Endodermal cell (in vitro differentiated cells): Measurements from ENCODE around the gene GAREM1. TPM values are rescaled to one million over a fixed set of nuclear protein-coding genes. Genes with fewer than 3 reads are reported as not detected.
A peak's percentile ranks its signal among the peaks of the same experiment; 100 is the strongest.
"Not testable (repeated sequence)": the region's sequence is repeated elsewhere in the genome, so short reads cannot be mapped to it uniquely, and the experiment has no call there.

Experiments
- DNase-seq: peaks from one replicate; pipeline ENCODE4 v3.0.0-alpha.2; 2017
- H3K27ac ChIP-seq: 2 replicates; pipeline ENCODE4 v1.5.1; 2013; ENCODE audit warnings: mild to moderate bottlenecking, low read depth, low read length, moderate library complexity
- H3K27me3 ChIP-seq: 2 replicates; pipeline ENCODE4 v1.6.1; 2013; ENCODE audit warnings: mild to moderate bottlenecking, low read length, moderate library complexity; ENCODE audit not compliant: insufficient read depth, control insufficient read depth, poor library complexity, severe bottlenecking
- H3K36me3 ChIP-seq: 2 replicates; pipeline ENCODE4 v1.7.0; 2013; ENCODE audit warnings: mild to moderate bottlenecking, low read length, moderate library complexity; ENCODE audit not compliant: control insufficient read depth, insufficient read depth
- H3K4me1 ChIP-seq: one replicate; pipeline ENCODE4 v1.7.0; 2013; ENCODE audit warnings: low read length; ENCODE audit not compliant: control insufficient read depth, insufficient read depth
- H3K4me3 ChIP-seq: 2 replicates; pipeline ENCODE4 v1.5.1; 2013; ENCODE audit warnings: mild to moderate bottlenecking, low read length, moderate library complexity
- H3K9ac ChIP-seq: 2 replicates; pipeline ENCODE4 v1.6.1; 2013; ENCODE audit warnings: mild to moderate bottlenecking, low read length, moderate library complexity; ENCODE audit not compliant: poor library complexity, severe bottlenecking; ENCODE audit errors: extremely low read depth
- H3K9me3 ChIP-seq: 2 replicates; pipeline ENCODE4 v1.6.1; 2013; ENCODE audit warnings: mild to moderate bottlenecking, low read length, moderate library complexity; ENCODE audit not compliant: control insufficient read depth
- H3K27ac Mint-ChIP-seq: 2 replicates; pipeline ENCODE4 v1.8.0; 2020; ENCODE audit warnings: mixed read lengths
- H3K27me3 Mint-ChIP-seq: 2 replicates; pipeline ENCODE4 v1.8.0; 2021; ENCODE audit warnings: mild to moderate bottlenecking, mixed read lengths; ENCODE audit not compliant: insufficient read depth
- H3K36me3 Mint-ChIP-seq: 2 replicates; pipeline ENCODE4 v1.8.0; 2020; ENCODE audit warnings: low read depth, mixed read lengths
- H3K4me1 Mint-ChIP-seq: 2 replicates; pipeline ENCODE4 v1.8.0; 2020; ENCODE audit warnings: mixed read lengths
- H3K4me3 Mint-ChIP-seq: 2 replicates; pipeline ENCODE4 v1.8.0; 2020; ENCODE audit warnings: mild to moderate bottlenecking, moderate library complexity, mixed read lengths
- H3K9me3 Mint-ChIP-seq: 2 replicates; pipeline ENCODE4 v1.8.0; 2020; ENCODE audit warnings: mild to moderate bottlenecking, mixed read lengths
- WGBS, 2 experiments: methylation state at CpG; one replicate each; pipeline versions ENCODE4 v1.1.5 to v1.1.7; 2013; ENCODE audit warnings: missing lambda C conversion rate in 2 of 2, mixed read lengths in 1 of 2; ENCODE audit not compliant: insufficient coverage in 1 of 2, insufficient read length in 1 of 2; 5-methylcytosine and 5-hydroxymethylcytosine counted together
- total RNA-seq, 2 donors: library from RNA; stranded (reverse); fragmentation: NEBNext Ultra II Directional in 1 of 2; extraction: Animal tissue kit (Norgen Biotek cat#: 25700) in 1 of 2; gene quantifications; 2 replicates in 1 of 2; 3 replicates in 1 of 2; pipeline ENCODE4 v1.2.1, GENCODE V29; 2021
- TF ChIP-seq, protein P1 (sequence below): fragments of 200-600 bp; sonication (generic); conservative IDR thresholded peaks from 2 replicates; pipeline ENCODE4 v1.5.0; 2021; ENCODE audit warnings: antibody characterized with exemption, mild to moderate bottlenecking

GAREM1 gene
- total RNA-seq, 2 donors from 2014 or later: 9.2 to 9.4 TPM

GRCh38 chr18:32242395-32242794 is 228.3 kb downstream of the GAREM1 start:
- Mint-ChIP-seq H3K27ac (no peak overlapping the region), H3K9me3 (no peaks in the 10 kb centered on the region), H3K27me3 (no peaks in the 10 kb centered on the region), H3K36me3 (no peaks in the 10 kb centered on the region), H3K4me1 (peaks cover 5% of the 10 kb centered on the region), H3K4me3 (no peak overlapping the region)
- H3K27ac ChIP-seq: no peak overlapping the region
- WGBS, 2 experiments: 92 to 100% methylated on average over 1 to 2 of the region's 2 CpGs
- TF ChIP-seq, protein P1, sequence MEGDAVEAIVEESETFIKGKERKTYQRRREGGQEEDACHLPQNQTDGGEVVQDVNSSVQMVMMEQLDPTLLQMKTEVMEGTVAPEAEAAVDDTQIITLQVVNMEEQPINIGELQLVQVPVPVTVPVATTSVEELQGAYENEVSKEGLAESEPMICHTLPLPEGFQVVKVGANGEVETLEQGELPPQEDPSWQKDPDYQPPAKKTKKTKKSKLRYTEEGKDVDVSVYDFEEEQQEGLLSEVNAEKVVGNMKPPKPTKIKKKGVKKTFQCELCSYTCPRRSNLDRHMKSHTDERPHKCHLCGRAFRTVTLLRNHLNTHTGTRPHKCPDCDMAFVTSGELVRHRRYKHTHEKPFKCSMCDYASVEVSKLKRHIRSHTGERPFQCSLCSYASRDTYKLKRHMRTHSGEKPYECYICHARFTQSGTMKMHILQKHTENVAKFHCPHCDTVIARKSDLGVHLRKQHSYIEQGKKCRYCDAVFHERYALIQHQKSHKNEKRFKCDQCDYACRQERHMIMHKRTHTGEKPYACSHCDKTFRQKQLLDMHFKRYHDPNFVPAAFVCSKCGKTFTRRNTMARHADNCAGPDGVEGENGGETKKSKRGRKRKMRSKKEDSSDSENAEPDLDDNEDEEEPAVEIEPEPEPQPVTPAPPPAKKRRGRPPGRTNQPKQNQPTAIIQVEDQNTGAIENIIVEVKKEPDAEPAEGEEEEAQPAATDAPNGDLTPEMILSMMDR: peak; percentile 19
- no peaks in the 10 kb centered on the region for H3K4me1 ChIP-seq
- H3K9me3 ChIP-seq: no peaks in the 10 kb centered on the region
- no peak overlapping the region for H3K9ac ChIP-seq
- no peaks in the 10 kb centered on the region for H3K27me3 ChIP-seq
- no peak for DNase-seq
- no peaks in the 10 kb centered on the region for H3K36me3 ChIP-seq
- H3K4me3 ChIP-seq: no peak overlapping the region

DNA sequence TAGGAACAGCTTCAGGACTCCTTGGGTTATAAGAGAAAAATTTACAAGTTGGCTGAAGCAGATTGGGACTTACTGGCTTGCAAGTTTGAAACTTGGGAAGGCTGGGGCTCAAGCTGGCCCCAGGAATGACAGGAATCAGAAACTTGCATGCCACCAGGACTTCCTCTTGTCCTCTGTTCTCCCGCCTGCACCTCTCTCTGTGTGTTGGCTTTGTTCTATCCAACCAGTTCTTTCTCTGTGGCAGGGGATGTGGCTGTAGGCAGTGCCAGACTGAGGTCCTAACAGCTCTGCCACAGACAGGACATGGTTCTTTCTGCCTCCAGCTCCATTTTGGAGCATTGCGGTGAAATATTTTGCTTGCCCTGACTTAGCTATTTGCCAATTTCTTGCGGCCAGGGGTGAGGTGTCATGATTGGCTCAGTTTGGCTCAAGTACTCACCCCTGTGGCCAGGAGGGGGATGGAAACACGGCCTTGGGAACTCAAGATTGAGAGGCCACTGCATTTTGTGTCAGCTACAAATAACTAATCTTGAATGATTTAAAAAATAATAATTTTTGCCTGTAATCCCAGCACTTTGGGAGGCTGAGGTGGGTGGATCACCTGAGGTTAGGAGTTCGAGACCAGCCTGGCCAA is 231.9 kb downstream of the GAREM1 start:
- WGBS, 2 experiments: 87% methylated on average over 5 of the region's 5 CpGs; no CpG with 5 or more reads in 1 of the 2 experiments
- peak; percentile 62 for DNase-seq
- H3K4me1 Mint-ChIP-seq: peaks cover 5% of the 10 kb centered on the region

GRCh38 chr18:32237049-32237448 is 233.6 kb downstream of the GAREM1 start:
- H3K4me1 ChIP-seq: no peaks in the 10 kb centered on the region
- Mint-ChIP-seq H3K9me3 (peaks cover 11% of the 10 kb centered on the region), H3K27ac (no peak overlapping the region), H3K27me3 (peaks cover 1% of the 10 kb centered on the region), H3K36me3 (peaks cover 3% of the 10 kb centered on the region), H3K4me3 (no peak overlapping the region), H3K4me1 (no peaks in the 10 kb centered on the region)
- 89 to 90% methylated on average over 2 to 3 of the region's 3 CpGs for WGBS, 2 experiments
- no peak overlapping the region for H3K9ac ChIP-seq
- TF ChIP-seq, protein P1: no peak
- H3K36me3 ChIP-seq: no peaks in the 10 kb centered on the region
- DNase-seq: no peak
- H3K27me3 ChIP-seq: no peaks in the 10 kb centered on the region
- no peak overlapping the region for H3K27ac ChIP-seq
- H3K4me3 ChIP-seq: no peak overlapping the region
- peaks cover 15% of the 10 kb centered on the region for H3K9me3 ChIP-seq

More for the DNA sequence above, 231.9 kb downstream of the GAREM1 start:
- Histone ChIP-seq H3K9ac (no peak overlapping the region), H3K4me3 (no peak overlapping the region), H3K27me3 (no peaks in the 10 kb centered on the region), H3K36me3 (no peaks in the 10 kb centered on the region), H3K27ac (no peak overlapping the region), H3K9me3 (peaks cover 12% of the 10 kb centered on the region), H3K4me1 (no peaks in the 10 kb centered on the region)
- peaks cover 1% of the 10 kb centered on the region for H3K27me3 Mint-ChIP-seq
- H3K27ac Mint-ChIP-seq: no peak overlapping the region
- TF ChIP-seq, protein P1: peak; percentile 33
- H3K36me3 Mint-ChIP-seq: peaks cover 2% of the 10 kb centered on the region
- peaks cover 7% of the 10 kb centered on the region for H3K9me3 Mint-ChIP-seq
- H3K4me3 Mint-ChIP-seq: no peak overlapping the region

- not testable (repeated sequence) for H3K27me3 ChIP-seq, H3K36me3 ChIP-seq, H3K27me3 Mint-ChIP-seq, H3K27ac Mint-ChIP-seq, H3K27ac ChIP-seq, H3K4me3 ChIP-seq, H3K4me1 ChIP-seq, H3K4me1 Mint-ChIP-seq, H3K4me3 Mint-ChIP-seq, DNase-seq, H3K9ac ChIP-seq, H3K36me3 Mint-ChIP-seq
- peaks cover 11% of the 10 kb centered on the region for H3K9me3 Mint-ChIP-seq
- peaks cover 15% of the 10 kb centered on the region for H3K9me3 ChIP-seq
- WGBS, 2 experiments: 94 to 100% methylated on average over 10 to 15 of the region's 15 CpGs
These were observed 237.3 kb downstream of the GAREM1 start for GRCh38 chr18:32233348-32233747.
